AML-193 (cell line): ENCODE measurements around the gene ANKS3.
A peak's percentile ranks its signal among the peaks of the same experiment; 100 is the strongest.

Source experiments
- DNase-seq, 2 experiments: peaks; one replicate each; lab custom pipeline; 2025; lab: John Stamatoyannopoulos, UW

The ANKS3 gene

GRCh38 chr16:4734063-4734729, at the start of gene ANKS3, which contains the start of gene DNAAF8:
ANKS3 (minus strand) TSS chr16:4734271; CDS start chr16:4730149, 4,122 bp downstream.
DNAAF8 (plus strand) TSS chr16:4734537; CDS start chr16:4736515, 1,978 bp downstream.
- peak; percentile 84 to 88 for DNase-seq

- no peak for DNase-seq
These were observed 49.3 kb upstream of the ANKS3 start for GRCh38 chr16:4783251-4783950.

- DNase-seq = no peak
These were observed 46.2 kb upstream of the ANKS3 start for GRCh38 chr16:4780235-4780634.

- DNase-seq = no peak
These were observed 44.0 kb upstream of the ANKS3 start for GRCh38 chr16:4778050-4778392.

GRCh38 chr16:4777339-4778049, 43.4 kb upstream of the ANKS3 start:
- DNase-seq = no peak

GRCh38 chr16:4776141-4776705, 42.2 kb upstream of the ANKS3 start:
- no peak for DNase-seq

- DNase-seq = no peak
These were observed 40.9 kb upstream of the ANKS3 start for GRCh38 chr16:4775005-4775404.

GRCh38 chr16:4772351-4772750, 38.3 kb upstream of the ANKS3 start:
- no peak for DNase-seq

- DNase-seq = no peak
These were observed 37.6 kb upstream of the ANKS3 start for GRCh38 chr16:4771646-4772045.

- no peak for DNase-seq
These were observed 35.2 kb upstream of the ANKS3 start for GRCh38 chr16:4769306-4769638.

- DNase-seq = peak in 1 of 2 experiments; percentile 16
These were observed 34.7 kb upstream of the ANKS3 start for GRCh38 chr16:4768549-4769305.

GRCh38 chr16:4767872-4768548, 33.9 kb upstream of the ANKS3 start:
- DNase-seq = peak; percentile 3 to 16

- DNase-seq = peak; percentile 81 to 92
These were observed 33.0 kb upstream of the ANKS3 start, which contains the start of gene ZNF500 for GRCh38 chr16:4766875-4767628. ZNF500 (minus strand) TSS chr16:4767162; CDS start chr16:4765978, 1,184 bp downstream.

GRCh38 chr16:4765511-4766474, 31.7 kb upstream of the ANKS3 start:
- DNase-seq = no peak

GRCh38 chr16:4763791-4764190, 29.7 kb upstream of the ANKS3 start:
- no peak for DNase-seq

- DNase-seq = no peak
These were observed 28.1 kb upstream of the ANKS3 start for GRCh38 chr16:4762205-4762604.

- DNase-seq = no peak
These were observed 26.3 kb upstream of the ANKS3 start for GRCh38 chr16:4760221-4760910.

GRCh38 chr16:4755687-4756086, 21.6 kb upstream of the ANKS3 start:
- DNase-seq = no peak

GRCh38 chr16:4754865-4755264, 20.8 kb upstream of the ANKS3 start:
- DNase-seq = no peak
